ENCODE measurements around the gene PRICKLE2. TPM values are rescaled to one million over a fixed set of nuclear protein-coding genes. Genes with fewer than 3 reads are reported as not detected.

The PRICKLE2 gene
- polyA plus RNA-seq, 2 of the 4 experiments (the other 2 are of a cell fraction) = 5.3 to 6.3 TPM

GRCh38 chr3:64179860-64180259, 45.4 kb downstream of the PRICKLE2 start:
- Histone ChIP-seq H3K4me1 (peaks cover 39% of the 10 kb centered on the region), H3K27ac (peak overlapping the region in 1 of 2 experiments; percentile 74; a peak in 3 of 6 replicates), H3K4me3 (no peak overlapping the region), H3K4me2 (no peak overlapping the region), H3K9me3 (peaks cover 7% of the 10 kb centered on the region; the same call in 1 of the 3 replicates)
- TF ChIP-seq EP300 (IDR thresholded peaks at IDR 0.05) = no peak
- ChIA-PET CTCF (interaction anchor here (0.5 kb wide), 1 partner anchor 150 kb away, joined by 3 read pairs; no protein-coding TSS in a partner anchor), POLR2A (no interaction called here)
- FAIRE-seq = no peak
- DNase-seq (ENCODE audit: low read depth in 1 of 2, low spot score in 1 of 2) = no peak
- 87% methylated on average over 1 of the region's 1 CpG for WGBS (ENCODE audit: missing lambda C conversion rate)
- no peak for ATAC-seq

DNA sequence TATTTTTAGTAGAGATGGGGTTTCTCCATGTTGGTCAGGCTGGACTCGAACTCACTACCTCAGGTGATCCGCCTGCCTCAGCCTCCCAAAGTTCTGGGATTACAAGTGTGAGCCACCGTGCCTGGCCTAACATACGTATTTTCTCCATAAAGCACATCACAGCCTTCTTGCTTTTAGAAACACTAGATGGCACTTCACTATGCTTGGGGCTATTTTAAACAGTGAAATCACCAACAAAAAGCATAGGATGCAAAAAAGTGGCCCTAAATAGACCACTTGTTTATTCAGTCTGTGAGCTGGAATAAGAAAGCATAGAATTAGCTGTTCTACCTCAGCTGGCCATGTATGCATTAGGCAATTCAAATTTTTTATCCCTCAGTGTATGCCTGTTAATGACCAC, 46.0 kb downstream of the PRICKLE2 start:
- FAIRE-seq (no peak), ATAC-seq (no peak), DNase-seq (ENCODE audit: low read depth in 1 of 2, low spot score in 1 of 2) (no peak)
- Histone ChIP-seq H3K27ac (peak overlapping the region in 1 of 2 experiments; percentile 74; a peak in 4 of 6 replicates), H3K4me1 (peaks cover 36% of the 10 kb centered on the region; the same call in 2 of the 3 replicates), H3K9me3 (peaks cover 7% of the 10 kb centered on the region; the same call in 1 of the 3 replicates), H3K4me3 (no peak overlapping the region), H3K4me2 (peak overlapping the region; percentile 43; the same call in 2 of the 3 replicates)
- ChIA-PET POLR2A (no interaction called here), CTCF (no interaction called here)
- WGBS (ENCODE audit: missing lambda C conversion rate) = 98% methylated on average over 4 of the region's 4 CpGs
- TF ChIP-seq KDM5A (IDR thresholded peaks at IDR 0.05) = no peak
- peak in 1 of 2 experiments; percentile 12; a peak in 1 of 5 replicates for TF ChIP-seq RAD21 (conservative IDR thresholded peaks at IDR 0.05 in 1 of 2, IDR thresholded peaks at IDR 0.05 in 1 of 2)

DNA sequence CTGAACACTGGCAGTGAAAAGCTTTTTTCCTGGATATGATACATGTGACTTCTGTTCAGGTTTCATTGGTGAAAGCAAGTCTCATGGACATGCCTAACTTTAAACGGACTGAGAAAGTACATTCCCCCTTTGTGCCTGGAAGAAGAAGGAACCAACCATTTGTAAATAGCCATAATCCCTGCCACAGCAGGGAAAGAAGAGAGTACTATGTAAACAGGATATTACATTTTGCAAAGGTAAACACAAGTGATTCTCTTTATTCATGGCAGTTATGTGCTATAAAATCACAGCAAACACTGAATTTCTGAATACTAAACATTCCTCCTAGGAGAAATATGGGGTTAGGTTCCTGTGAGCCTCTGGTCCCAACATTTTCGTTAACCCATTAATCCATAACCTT, 46.8 kb downstream of the PRICKLE2 start:
- FAIRE-seq (no peak), ATAC-seq (peak in 1 of 2 experiments; percentile 72; a peak in 3 of 6 replicates), DNase-seq (ENCODE audit: low read depth in 1 of 2, low spot score in 1 of 2) (peak in 1 of 2 experiments; percentile 47)
- CTCF ChIA-PET = no interaction called here
- H3K4me1 ChIP-seq = peaks cover 42% of the 10 kb centered on the region; the same call in 2 of the 3 replicates
- POLR2A ChIA-PET = no interaction called here
- H3K27ac ChIP-seq = peak overlapping the region; percentile 29 to 73; a peak in 4 of 6 replicates
- H3K9me3 ChIP-seq = peaks cover 7% of the 10 kb centered on the region; the same call in 1 of the 3 replicates
- WGBS (ENCODE audit: missing lambda C conversion rate) = 8% methylated on average over 2 of the region's 2 CpGs
- peak overlapping the region; percentile 43 for H3K4me2 ChIP-seq
- TF ChIP-seq HOXB5 (CRISPR knock-in tag; IDR thresholded peaks at IDR 0.05) = no peak
- TF ChIP-seq, protein P1, sequence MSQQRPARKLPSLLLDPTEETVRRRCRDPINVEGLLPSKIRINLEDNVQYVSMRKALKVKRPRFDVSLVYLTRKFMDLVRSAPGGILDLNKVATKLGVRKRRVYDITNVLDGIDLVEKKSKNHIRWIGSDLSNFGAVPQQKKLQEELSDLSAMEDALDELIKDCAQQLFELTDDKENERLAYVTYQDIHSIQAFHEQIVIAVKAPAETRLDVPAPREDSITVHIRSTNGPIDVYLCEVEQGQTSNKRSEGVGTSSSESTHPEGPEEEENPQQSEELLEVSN (IDR thresholded peaks at IDR 0.05; ENCODE audit: borderline replicate concordance, low read depth) = no peak
- TF ChIP-seq GATA3 (IDR thresholded peaks at IDR 0.05; ENCODE audit: borderline replicate concordance) = peak; percentile 53
- TF ChIP-seq MAX (IDR thresholded peaks at IDR 0.05) = no peak
- TF ChIP-seq POLR2AphosphoS2 (conservative IDR thresholded peaks at IDR 0.05; ENCODE audit: low read length) = no peak
- no peak for TF ChIP-seq HES2 (IDR thresholded peaks at IDR 0.05)
- TF ChIP-seq ESRRA (IDR thresholded peaks at IDR 0.05; ENCODE audit: borderline replicate concordance, low read length) = no peak
- TF ChIP-seq FOSB (CRISPR knock-in tag; IDR thresholded peaks at IDR 0.05) = no peak
- TF ChIP-seq FOSL2 (IDR thresholded peaks at IDR 0.05) = no peak
- TF ChIP-seq FOSL2 (CRISPR knock-in tag; IDR thresholded peaks at IDR 0.05) = peak; percentile 12; the same call in 1 of the 2 replicates
- TF ChIP-seq FOXS1 (CRISPR knock-in tag; IDR thresholded peaks at IDR 0.05) = no peak
- TF ChIP-seq, protein P2, sequence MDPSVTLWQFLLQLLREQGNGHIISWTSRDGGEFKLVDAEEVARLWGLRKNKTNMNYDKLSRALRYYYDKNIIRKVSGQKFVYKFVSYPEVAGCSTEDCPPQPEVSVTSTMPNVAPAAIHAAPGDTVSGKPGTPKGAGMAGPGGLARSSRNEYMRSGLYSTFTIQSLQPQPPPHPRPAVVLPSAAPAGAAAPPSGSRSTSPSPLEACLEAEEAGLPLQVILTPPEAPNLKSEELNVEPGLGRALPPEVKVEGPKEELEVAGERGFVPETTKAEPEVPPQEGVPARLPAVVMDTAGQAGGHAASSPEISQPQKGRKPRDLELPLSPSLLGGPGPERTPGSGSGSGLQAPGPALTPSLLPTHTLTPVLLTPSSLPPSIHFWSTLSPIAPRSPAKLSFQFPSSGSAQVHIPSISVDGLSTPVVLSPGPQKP (IDR thresholded peaks at IDR 0.05; ENCODE audit: low read depth, low read length) = no peak
- no peak overlapping the region for H3K4me3 ChIP-seq

GRCh38 chr3:64176461-64176996, 48.7 kb downstream of the PRICKLE2 start:
- peak overlapping the region in 1 of 2 experiments; percentile 20; a peak in 1 of 6 replicates for H3K27ac ChIP-seq

More at GRCh38 chr3:64176461-64176996, 48.7 kb downstream of the PRICKLE2 start:
- Histone ChIP-seq H3K4me1 (peaks cover 35% of the 10 kb centered on the region; the same call in 2 of the 3 replicates), H3K4me2 (no peak overlapping the region), H3K4me3 (no peak overlapping the region), H3K9me3 (peaks cover 7% of the 10 kb centered on the region; the same call in 1 of the 3 replicates)
- WGBS (ENCODE audit: missing lambda C conversion rate) = 85% methylated on average over 4 of the region's 4 CpGs
- no peak for ATAC-seq
- ChIA-PET POLR2A (no interaction called here), CTCF (no interaction called here)
- no peak for DNase-seq (ENCODE audit: low read depth in 1 of 2, low spot score in 1 of 2)
- TF ChIP-seq CBX8 (IDR thresholded peaks at IDR 0.05) = no peak
- FAIRE-seq = no peak
